Sigmoid colon (tissue), 4 donors: Measurements from ENCODE around the gene OSBPL5.

Source experiments
- EP300 ChIP-seq, 4 donors: sonication (generic); formaldehyde crosslinking; IDR thresholded peaks; one replicate each; pipeline ENCODE4 v1.6.1; 2017; ENCODE audit warnings: antibody characterized with exemption in 4 of 4
- POLR2A ChIP-seq, 2 donors: fragments of 450-650 bp; IDR thresholded peaks; one replicate each; pipeline ENCODE4 v1.6.1; 2016; ENCODE audit warnings: antibody characterized with exemption in 2 of 2, mild to moderate bottlenecking in 2 of 2, moderate library complexity in 2 of 2
- POLR2AphosphoS5 ChIP-seq, 4 donors: sonication (generic); formaldehyde crosslinking; IDR thresholded peaks; one replicate each; pipeline ENCODE4 v1.6.1; 2017; ENCODE audit warnings: antibody characterized with exemption in 4 of 4
- TF ChIP-seq, protein P1 (sequence below), 4 experiments: fragments of 450-650 bp in 3 of 4; fragments of 200-600 bp in 1 of 4; IDR thresholded peaks; one replicate each; pipeline ENCODE4 v1.5.1; 2016 to 2019; ENCODE audit warnings: antibody characterized with exemption in 4 of 4, mild to moderate bottlenecking in 3 of 4, moderate library complexity in 2 of 4

DNA sequence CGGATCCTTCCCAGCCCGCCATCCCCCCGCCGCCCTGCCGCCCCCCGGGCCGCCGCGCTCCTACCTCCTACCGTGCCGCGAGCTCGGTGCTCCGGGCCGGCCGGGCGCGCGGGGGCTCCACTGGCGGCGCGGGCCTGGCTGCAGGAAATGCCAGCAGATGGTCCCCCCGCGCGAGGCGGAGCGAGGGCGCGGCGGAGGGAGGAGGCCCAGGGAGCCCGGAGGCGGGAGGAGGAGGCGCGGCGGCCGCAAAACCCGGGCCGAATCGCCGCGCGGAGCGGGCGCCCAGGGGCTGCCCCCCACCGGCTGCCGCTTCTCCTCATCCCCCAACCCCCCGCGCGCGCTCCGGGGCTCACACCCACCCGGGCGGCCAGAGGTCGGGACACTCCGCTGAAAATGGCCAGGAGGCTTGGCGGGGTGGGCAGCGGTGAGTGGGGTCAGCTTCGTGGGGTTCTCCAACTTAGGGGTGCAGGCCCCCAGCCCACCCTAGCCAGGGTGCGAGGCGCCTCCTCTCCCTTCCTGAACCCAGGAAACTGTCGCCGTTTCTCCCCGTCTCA, at the start of gene OSBPL5:
- TF ChIP-seq, protein P1, sequence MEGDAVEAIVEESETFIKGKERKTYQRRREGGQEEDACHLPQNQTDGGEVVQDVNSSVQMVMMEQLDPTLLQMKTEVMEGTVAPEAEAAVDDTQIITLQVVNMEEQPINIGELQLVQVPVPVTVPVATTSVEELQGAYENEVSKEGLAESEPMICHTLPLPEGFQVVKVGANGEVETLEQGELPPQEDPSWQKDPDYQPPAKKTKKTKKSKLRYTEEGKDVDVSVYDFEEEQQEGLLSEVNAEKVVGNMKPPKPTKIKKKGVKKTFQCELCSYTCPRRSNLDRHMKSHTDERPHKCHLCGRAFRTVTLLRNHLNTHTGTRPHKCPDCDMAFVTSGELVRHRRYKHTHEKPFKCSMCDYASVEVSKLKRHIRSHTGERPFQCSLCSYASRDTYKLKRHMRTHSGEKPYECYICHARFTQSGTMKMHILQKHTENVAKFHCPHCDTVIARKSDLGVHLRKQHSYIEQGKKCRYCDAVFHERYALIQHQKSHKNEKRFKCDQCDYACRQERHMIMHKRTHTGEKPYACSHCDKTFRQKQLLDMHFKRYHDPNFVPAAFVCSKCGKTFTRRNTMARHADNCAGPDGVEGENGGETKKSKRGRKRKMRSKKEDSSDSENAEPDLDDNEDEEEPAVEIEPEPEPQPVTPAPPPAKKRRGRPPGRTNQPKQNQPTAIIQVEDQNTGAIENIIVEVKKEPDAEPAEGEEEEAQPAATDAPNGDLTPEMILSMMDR (IDR thresholded peaks at IDR 0.05): no peak
- TF ChIP-seq POLR2AphosphoS5 (IDR thresholded peaks at IDR 0.05) (peak in 3 of 4 donors; percentile 68 to 79 (median 77)), EP300 (IDR thresholded peaks at IDR 0.05) (no peak), POLR2A (IDR thresholded peaks at IDR 0.05) (no peak)
